Smooth muscle cell (in vitro differentiated cells): ENCODE measurements around the gene DUOX2. TPM values are rescaled to one million over a fixed set of nuclear protein-coding genes. Genes with fewer than 3 reads are reported as not detected.

Experiments
- DNase-seq: peaks from one replicate; lab custom pipeline; 2025; ENCODE audit not compliant: unreplicated experiment; lab: John Stamatoyannopoulos, UW
- H2AFZ ChIP-seq: fragments of 200-600 bp; sonication (generic); 2 replicates; pipeline ENCODE4 v1.6.0; 2016; ENCODE audit warnings: antibody characterized with exemption, low read depth, mild to moderate bottlenecking
- H3F3A ChIP-seq: fragments of 200-600 bp; sonication (generic); 2 replicates; pipeline ENCODE4 v1.6.0; 2017; ENCODE audit warnings: antibody characterized with exemption, low read depth
- H3K27ac ChIP-seq: fragments of 200-600 bp; sonication (generic); 2 replicates; pipeline ENCODE4 v1.5.1; 2016; ENCODE audit warnings: low read depth, mild to moderate bottlenecking
- H3K27me3 ChIP-seq: fragments of 200-600 bp; sonication (generic); 2 replicates; pipeline ENCODE4 v1.6.1; 2016; ENCODE audit warnings: low read depth, mild to moderate bottlenecking
- H3K36me3 ChIP-seq: fragments of 200-600 bp; sonication (generic); 2 replicates; pipeline ENCODE4 v1.5.1; 2016; ENCODE audit warnings: low read depth
- H3K4me1 ChIP-seq: fragments of 200-600 bp; sonication (generic); 2 replicates; pipeline ENCODE4 v1.5.1; 2016; ENCODE audit warnings: low read depth
- H3K4me2 ChIP-seq: fragments of 200-600 bp; sonication (generic); 2 replicates; pipeline ENCODE4 v1.6.0; 2016; ENCODE audit warnings: mild to moderate bottlenecking
- H3K4me3 ChIP-seq: fragments of 200-600 bp; sonication (generic); 2 replicates; pipeline ENCODE4 v1.5.1; 2016; ENCODE audit warnings: mild to moderate bottlenecking
- H3K79me2 ChIP-seq: fragments of 200-600 bp; sonication (generic); 2 replicates; pipeline ENCODE4 v1.6.0; 2016; ENCODE audit warnings: low read depth, mild to moderate bottlenecking
- H3K9ac ChIP-seq: fragments of 200-600 bp; sonication (generic); 2 replicates; pipeline ENCODE4 v1.6.0; 2016; ENCODE audit warnings: low read depth
- H3K9me3 ChIP-seq: fragments of 200-600 bp; sonication (generic); replicated peaks from 2 replicates; pipeline ENCODE4 v1.5.1; 2016; ENCODE audit warnings: low read depth
- H4K20me1 ChIP-seq: fragments of 200-600 bp; sonication (generic); 2 replicates; pipeline ENCODE4 v1.6.0; 2016; ENCODE audit warnings: low read depth
- CTCF ChIP-seq: fragments of 200-600 bp; sonication (generic); IDR thresholded peaks from 2 replicates; pipeline ENCODE4 v1.5.1; 2017; ENCODE audit warnings: borderline replicate concordance, mild to moderate bottlenecking, antibody characterized with exemption; ENCODE audit not compliant: insufficient read depth, poor library complexity, severe bottlenecking
- WGBS: methylation state at CpG from one replicate; pipeline ENCODE4 v1.1.7; 2016; ENCODE audit warnings: low lambda C conversion rate; 5-methylcytosine and 5-hydroxymethylcytosine counted together
- polyA plus RNA-seq: library from polyadenylated mRNA; unstranded; fragments of >200 nt; fragmentation: Nextera tagmentation; extraction: Ambion mirVana; gene quantifications from 2 replicates; pipeline ENCODE4 v1.2.1, GENCODE V29; 2016
- total RNA-seq: library from RNA; depleted of rRNA; stranded (reverse); fragments of >200 nt; gene quantifications from 2 replicates; pipeline ENCODE4 v1.2.3, GENCODE V29; 2014

Gene DUOX2
- total and polyA plus RNA-seq, 2 experiments from 2014 or later, result 0.34 to 1.4 TPM

GRCh38 chr15:45144775-45145174 is 30.8 kb upstream of the DUOX2 start:
- Histone ChIP-seq H3K79me2 (no peaks in the 10 kb centered on the region), H4K20me1 (no peaks in the 10 kb centered on the region), H3K27ac (no peak overlapping the region), H3F3A (no peaks in the 10 kb centered on the region), H3K4me1 (no peaks in the 10 kb centered on the region), H3K36me3 (no peaks in the 10 kb centered on the region), H3K9ac (no peak overlapping the region), H3K4me2 (no peak overlapping the region), H3K4me3 (no peak overlapping the region), H2AFZ (no peak overlapping the region), H3K9me3 (no peaks in the 10 kb centered on the region), H3K27me3 (no peaks in the 10 kb centered on the region)
- no peak for DNase-seq
- no peak for TF ChIP-seq CTCF
- 87% methylated on average over 9 of the region's 9 CpGs for WGBS

- H3K79me2 ChIP-seq, result no peaks in the 10 kb centered on the region
- H3F3A ChIP-seq, result no peaks in the 10 kb centered on the region
- TF ChIP-seq CTCF, result no peak
- H3K27me3 ChIP-seq, result no peaks in the 10 kb centered on the region
- H4K20me1 ChIP-seq, result no peaks in the 10 kb centered on the region
- no peak overlapping the region for H3K4me2 ChIP-seq
- H3K4me1 ChIP-seq, result no peaks in the 10 kb centered on the region
- H3K4me3 ChIP-seq, result no peak overlapping the region
- 89% methylated on average over 11 of the region's 11 CpGs for whole genome bisulfite sequencing
- no peak overlapping the region for H3K9ac ChIP-seq
- no peak overlapping the region for H2AFZ ChIP-seq
- H3K9me3 ChIP-seq, result no peaks in the 10 kb centered on the region
- DNase-seq, result no peak
- H3K36me3 ChIP-seq, result no peaks in the 10 kb centered on the region
- H3K27ac ChIP-seq, result no peak overlapping the region
Observed at GRCh38 chr15:45143946-45144345, 30.0 kb upstream of the DUOX2 start.

DNA sequence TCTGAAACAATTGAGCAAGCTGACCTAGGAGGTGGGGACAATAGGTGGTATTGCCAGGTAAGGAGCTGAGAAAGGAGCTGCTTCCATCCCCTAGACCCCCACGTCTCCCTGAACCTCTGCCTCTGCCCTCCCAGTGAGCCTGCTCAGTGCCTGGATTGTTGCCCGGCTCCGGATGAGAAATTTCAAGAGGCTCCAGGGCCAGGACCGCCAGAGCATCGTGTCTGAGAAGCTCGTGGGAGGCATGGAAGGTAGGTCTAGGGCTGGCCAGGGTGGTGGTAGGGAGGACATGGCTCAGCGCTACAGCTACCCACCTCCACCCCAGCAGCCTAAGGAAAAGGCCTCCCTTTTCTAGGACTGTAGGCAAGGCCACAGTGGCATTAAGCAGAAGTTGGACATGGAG is 29.1 kb upstream of the DUOX2 start:
- Histone ChIP-seq H3K79me2 (no peaks in the 10 kb centered on the region), H3K27ac (no peak overlapping the region), H3K4me3 (no peak overlapping the region), H3K4me2 (no peak overlapping the region), H3K9me3 (no peaks in the 10 kb centered on the region), H3K36me3 (no peaks in the 10 kb centered on the region), H3K4me1 (no peaks in the 10 kb centered on the region), H4K20me1 (no peaks in the 10 kb centered on the region), H3K9ac (no peak overlapping the region), H2AFZ (no peak overlapping the region), H3F3A (no peaks in the 10 kb centered on the region), H3K27me3 (no peaks in the 10 kb centered on the region)
- TF ChIP-seq CTCF, result no peak
- no peak for DNase-seq
- WGBS, result 95% methylated on average over 7 of the region's 7 CpGs

DNA sequence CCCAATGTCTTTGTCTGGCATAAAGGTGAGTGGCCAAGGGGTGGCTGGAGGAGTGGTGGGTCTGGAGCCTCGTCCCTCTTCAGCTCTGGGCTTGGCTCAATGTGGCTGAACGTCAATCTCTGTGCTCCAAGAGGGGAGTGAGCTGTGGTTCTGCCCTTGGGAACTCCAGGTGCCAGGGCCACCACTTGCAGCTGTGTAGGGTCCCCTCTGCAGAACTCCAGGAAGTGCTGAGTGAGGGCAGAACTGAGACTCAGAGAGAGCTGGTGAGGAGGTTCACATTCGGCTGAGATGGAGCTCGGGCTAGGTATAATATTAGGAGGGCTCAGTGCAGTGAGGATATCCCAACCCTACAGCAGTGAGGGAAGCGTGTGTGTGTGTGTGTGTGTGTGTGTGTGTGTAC is 27.4 kb upstream of the DUOX2 start:
- no peaks in the 10 kb centered on the region for H4K20me1 ChIP-seq
- no peak overlapping the region for H2AFZ ChIP-seq
- H3K4me3 ChIP-seq, result no peak overlapping the region
- DNase-seq, result no peak
- WGBS, result 84% methylated on average over 5 of the region's 5 CpGs
- no peak overlapping the region for H3K27ac ChIP-seq
- H3F3A ChIP-seq, result no peaks in the 10 kb centered on the region
- no peaks in the 10 kb centered on the region for H3K79me2 ChIP-seq
- H3K4me1 ChIP-seq, result no peaks in the 10 kb centered on the region
- no peaks in the 10 kb centered on the region for H3K9me3 ChIP-seq
- H3K27me3 ChIP-seq, result peaks cover 9% of the 10 kb centered on the region
- no peaks in the 10 kb centered on the region for H3K36me3 ChIP-seq
- no peak overlapping the region for H3K4me2 ChIP-seq
- no peak overlapping the region for H3K9ac ChIP-seq
- TF ChIP-seq CTCF, result no peak
